ENCODE measurements around the gene UTRN.

UTRN gene

GRCh38 chr6:144284783-144285547 lies at the start of gene UTRN:
Gene UTRN (plus strand): TSS chr6:144285335. CDS start chr6:144291829, 6,494 bp downstream.
- no peak for DNase-seq

DNA sequence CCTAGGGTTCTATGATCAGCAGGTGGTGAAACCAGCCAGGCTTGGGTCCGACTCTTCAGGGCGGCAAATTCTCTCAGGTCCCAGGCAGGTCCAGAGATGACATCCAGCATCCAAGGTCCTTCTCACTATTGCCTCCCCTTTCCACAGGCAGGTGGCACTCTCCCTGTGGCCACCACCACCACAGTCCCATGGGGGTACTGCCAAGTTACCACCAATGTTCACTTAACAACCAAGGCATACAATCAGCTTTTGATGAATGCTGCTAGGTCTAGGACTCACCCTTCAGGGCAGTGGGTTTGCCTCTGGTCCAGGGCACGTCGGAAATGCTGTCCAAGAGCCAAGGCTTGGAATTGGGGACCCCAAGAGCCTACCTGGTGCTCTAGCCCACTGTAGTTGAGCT lies 40.4 kb upstream of the UTRN start:
- no peak for DNase-seq

- no peak for DNase-seq
Measured at GRCh38 chr6:144246988-144247387, 38.1 kb upstream of the UTRN start.

DNA sequence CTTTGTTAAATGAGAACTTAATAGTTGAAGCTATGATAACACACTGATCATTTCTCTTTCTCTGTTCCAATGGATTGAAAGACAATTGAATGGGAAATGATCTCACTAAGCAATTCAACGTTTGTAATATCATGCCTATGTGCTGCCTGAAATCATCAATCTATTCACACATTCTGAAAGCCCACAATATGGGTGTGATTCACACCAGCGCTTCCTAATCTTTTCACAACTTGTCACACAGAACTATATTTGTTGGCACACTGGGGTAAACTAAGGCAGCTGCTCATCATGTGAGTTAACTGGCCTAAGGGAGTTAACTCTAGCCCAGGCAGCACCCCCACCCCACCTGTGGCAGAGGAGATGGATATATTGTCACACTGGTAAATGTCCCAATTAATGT lies 37.1 kb upstream of the UTRN start:
- DNase-seq, result no peak

DNA sequence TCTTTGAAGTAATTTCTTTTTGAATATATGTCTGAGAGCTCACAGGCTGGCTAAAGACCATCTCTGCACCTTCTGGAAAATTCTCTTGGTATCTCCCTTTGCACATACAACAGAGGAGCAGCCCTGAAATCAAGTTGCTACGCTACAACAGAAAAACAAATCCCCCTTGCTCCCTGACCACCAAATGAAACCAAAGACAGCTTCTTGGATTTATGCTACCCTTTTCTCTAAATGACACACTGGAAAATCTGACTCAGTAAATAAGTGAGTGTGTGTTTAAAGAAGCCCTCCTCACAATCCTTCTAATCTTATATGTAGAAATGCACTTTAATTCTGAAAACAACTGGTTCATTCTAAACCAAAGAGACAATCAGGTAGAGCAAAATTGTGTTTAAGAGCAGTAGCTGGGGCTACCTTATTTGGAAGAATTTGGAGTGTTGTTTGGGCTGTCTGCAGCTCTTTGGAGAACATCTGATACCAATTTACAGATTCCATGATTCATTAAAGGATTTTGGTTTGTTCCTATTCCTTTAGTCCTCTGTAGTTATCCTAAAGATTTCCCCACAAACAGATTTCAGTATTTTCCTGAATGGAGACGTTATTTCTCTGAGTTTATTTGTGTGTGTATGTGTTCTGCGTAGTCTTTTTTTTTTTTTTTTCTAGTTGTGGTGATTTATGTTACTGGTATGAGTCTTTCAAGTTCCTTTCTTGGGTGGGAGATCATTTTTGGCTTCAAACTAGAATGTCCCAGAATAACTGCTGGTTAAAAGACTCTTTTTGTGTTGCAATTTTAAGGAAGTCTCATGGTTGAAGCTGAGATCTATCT lies 36.4 kb upstream of the UTRN start:
- DNase-seq, result no peak

GRCh38 chr6:144250276-144250675 lies 34.9 kb upstream of the UTRN start:
- no peak for DNase-seq

DNA sequence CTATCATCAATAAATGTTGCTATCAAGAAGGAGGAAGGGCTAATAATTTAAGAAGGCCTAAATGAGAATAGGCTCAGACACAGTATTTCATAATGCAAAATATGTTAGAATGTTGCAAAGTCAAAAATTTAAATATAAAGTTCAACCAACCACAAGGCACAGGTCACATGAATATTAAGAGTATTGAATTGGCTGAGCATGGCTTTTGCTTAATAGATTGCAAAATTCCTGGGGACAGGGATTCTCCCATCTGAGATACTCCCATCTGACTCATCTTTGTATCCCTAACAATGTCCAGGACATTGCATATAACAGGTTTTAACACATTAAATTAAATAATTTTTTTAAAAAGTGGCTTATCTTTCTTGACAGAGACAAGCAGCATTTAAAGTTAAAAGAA lies 32.9 kb upstream of the UTRN start:
- no peak for DNase-seq

- no peak for DNase-seq
Measured at GRCh38 chr6:144259986-144260385, 25.1 kb upstream of the UTRN start.

GRCh38 chr6:144262470-144263369 lies 22.4 kb upstream of the UTRN start:
- DNase-seq, result no peak

DNA sequence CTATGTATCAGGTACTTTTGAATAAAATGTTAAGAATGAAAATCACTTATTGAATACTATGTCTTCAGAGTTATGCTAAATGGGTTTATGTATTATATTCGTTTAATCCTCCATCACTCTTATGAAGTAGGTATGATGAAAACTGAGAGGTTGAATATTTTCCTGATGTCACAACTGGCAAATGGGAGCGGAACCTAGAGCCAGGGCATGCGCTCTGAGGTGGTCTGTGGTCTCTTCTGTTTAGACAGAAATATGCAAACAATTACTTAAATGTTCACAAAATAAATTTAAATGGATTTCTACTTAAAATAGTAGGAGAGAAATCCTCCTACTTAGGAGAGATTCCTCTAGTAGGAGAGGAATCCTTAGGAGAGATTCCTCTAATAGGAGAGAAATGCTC lies 21.3 kb upstream of the UTRN start:
- DNase-seq, result no peak

DNA sequence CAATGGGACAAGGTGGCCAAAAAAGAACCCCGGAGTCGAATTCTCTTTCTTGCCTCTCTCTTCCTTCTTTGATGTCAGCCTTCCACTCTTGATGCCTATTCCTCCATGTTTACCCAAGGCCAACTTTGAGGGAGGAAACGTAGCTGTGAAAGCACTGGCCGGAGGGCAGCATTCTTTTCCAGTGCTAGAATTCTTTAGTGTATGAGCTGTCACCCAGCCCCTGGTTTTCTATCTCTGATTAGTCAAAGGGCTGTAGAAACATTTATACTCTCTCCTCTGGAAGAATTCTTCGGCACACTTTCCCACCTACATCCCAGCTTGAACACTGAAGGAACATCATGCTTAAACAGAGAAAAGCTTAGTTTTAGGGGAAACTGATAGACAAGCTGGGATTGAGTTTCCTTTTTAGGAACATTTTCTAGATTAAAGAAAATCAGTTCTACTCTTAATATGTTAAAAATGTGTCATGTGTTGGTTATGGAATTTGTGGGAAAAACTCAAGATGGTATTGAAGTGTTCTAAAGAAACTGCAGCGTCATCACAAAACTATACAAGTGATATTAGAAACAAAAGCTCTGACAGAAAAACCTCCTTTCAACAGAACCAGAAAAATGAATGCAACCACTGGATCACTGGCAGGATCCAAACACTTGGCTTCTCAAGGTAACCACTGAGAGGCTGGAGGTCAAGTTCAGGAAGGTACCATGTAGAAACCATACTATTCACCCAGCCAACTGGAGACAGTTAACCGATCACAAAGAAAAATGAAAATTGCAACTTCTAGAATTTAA lies 20.7 kb upstream of the UTRN start:
- DNase-seq, result no peak

DNA sequence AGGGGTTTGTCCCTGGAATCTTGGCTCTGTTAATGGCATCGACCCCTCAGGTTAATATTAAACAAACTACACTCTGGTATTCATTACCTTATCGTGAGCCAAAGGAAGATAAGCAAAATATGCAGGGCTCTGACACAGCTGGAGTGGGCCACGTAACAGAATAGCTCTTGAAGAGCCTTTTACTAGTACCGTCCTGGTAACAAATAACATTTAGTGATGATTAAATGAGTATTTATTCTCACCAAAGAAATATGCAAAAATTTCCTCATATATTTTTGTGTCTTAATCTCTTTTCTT lies 20.1 kb upstream of the UTRN start:
- DNase-seq, result no peak

- DNase-seq, result no peak
Measured at GRCh38 chr6:144265390-144265789, 19.7 kb upstream of the UTRN start.

GRCh38 chr6:144266091-144266649 lies 19.0 kb upstream of the UTRN start:
- DNase-seq, result no peak

- DNase-seq, result no peak
Measured at GRCh38 chr6:144268794-144269349, 16.3 kb upstream of the UTRN start.

DNA sequence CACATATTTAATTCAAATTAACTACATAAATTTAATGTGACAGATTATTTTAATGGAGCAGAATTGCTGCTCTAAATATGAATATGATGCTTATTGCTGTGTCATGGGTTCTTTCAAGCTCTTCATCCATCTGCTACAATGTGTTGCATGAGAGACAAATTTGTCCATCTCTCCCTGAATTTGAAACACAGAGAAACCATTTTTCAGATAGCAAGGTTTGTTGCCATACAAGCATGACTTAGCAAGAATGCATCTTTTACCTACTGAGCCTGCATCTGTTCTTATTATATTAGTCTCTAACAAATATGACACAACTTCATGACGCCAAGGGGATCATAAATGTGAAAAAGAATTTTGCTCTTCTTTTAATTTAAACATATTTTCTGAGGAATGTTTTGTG lies 8.0 kb upstream of the UTRN start:
- no peak for DNase-seq

- DNase-seq, result no peak
Measured at GRCh38 chr6:144277605-144278227, 7.4 kb upstream of the UTRN start.

- no peak for DNase-seq
Measured at GRCh38 chr6:144278659-144279314, 6.3 kb upstream of the UTRN start.

- no peak for DNase-seq
Measured at GRCh38 chr6:144279484-144280150, 5.5 kb upstream of the UTRN start.
